Breast epithelium (tissue), 3 donors: Measurements from ENCODE around the gene OR6S1.

Experiments
- CTCF ChIP-seq, 3 donors: fragments of 450-650 bp; IDR thresholded peaks; one replicate each; pipeline ENCODE4 v1.5.1; 2016 to 2017; ENCODE audit warnings: antibody characterized with exemption in 3 of 3, mild to moderate bottlenecking in 3 of 3, moderate library complexity in 3 of 3
- POLR2A ChIP-seq: fragments of 450-650 bp; IDR thresholded peaks from one replicate; pipeline ENCODE4 v1.6.1; 2016; ENCODE audit warnings: antibody characterized with exemption, mild to moderate bottlenecking, moderate library complexity

- peak; percentile 3 for TF ChIP-seq POLR2A
- TF ChIP-seq CTCF (IDR thresholded peaks at IDR 0.05) = no peak
These were observed 43.4 kb upstream of the OR6S1 start for GRCh38 chr14:20684662-20685456.
